GM21367 (cell line): ENCODE measurements around the gene DDHD1.

Experiments used
- ATAC-seq: cut with Tn5 transposase; IDR thresholded peaks from one replicate; pipeline ENCODE4 v1.9.1; 2021; ENCODE audit not compliant: unreplicated experiment

DDHD1 gene

DNA sequence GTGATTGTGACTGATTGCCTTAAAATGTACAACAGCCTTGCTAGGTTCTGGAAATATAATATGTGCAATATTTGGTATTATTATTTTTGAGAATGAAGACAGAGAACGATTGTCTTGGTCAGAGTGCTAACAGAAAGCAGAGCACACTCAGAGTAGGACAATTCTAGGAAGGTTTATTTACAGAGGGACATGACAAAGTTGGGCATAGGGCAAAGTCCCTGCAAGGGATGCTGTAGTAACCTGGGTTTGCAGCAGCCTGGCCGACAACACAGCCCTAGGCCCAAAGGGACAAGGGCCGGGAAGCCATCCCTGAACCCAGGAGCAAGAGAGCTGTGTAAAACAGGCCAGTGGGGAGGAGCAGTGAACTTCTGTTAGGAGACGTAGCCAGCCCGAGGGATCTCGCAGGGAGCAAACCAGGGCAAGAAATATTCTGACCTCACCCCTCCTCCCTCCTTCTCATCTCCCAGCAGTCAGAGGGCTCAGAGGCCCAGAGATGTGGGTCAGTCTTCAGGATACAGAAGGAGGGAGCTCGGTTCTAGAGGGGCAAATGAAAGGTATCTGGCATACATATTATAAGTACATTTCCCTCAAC is 151.2 kb downstream of the DDHD1 start:
- ATAC-seq: no peak

DNA sequence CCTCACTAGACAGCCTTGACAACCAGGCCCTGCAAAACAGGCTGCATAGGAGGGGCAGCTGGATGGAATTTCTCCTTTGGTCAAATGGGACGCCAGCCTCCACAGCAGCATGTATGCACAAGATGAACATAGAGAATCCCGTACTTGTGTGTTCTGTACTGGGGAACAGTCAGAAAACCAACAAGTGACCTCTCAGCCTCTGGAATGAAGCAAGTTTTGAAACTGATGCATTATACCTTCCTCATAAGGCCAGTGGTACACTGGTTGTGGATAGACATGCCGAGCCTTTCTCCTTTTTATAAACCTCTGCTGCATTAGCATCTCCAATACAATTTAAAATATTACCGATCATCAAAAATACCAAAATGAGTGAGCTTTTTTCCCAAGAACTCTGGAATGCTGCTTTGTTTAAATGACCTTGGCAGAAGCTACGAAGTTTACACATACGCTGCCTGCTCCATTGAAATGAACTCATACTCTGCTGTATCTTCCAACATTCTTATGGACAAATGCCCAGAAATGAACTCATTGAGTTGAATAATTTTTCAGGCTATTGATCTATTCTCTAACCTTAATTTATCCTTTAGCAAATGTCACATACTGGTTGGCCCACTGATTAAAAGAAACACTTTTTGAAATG is 154.6 kb downstream of the DDHD1 start:
- ATAC-seq: no peak

DNA sequence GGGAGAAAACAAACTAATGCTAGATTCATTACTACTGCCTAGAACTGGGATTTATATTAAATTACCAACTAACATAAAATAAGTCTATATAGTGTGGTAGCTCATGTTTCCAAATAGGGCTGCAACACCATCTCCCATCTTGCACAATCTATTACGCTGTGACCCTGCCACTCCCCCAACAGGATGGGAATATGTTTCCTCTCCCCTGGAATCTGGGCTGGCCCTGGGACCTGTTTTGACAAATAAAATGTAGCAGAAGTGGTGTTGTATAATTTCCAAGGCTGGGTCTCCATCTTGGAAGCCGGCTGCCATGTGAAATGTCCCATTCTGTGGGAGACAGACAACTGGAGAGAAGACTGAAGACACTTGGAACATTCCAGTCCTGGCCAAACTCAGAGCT is 156.6 kb downstream of the DDHD1 start:
- ATAC-seq: no peak

DNA sequence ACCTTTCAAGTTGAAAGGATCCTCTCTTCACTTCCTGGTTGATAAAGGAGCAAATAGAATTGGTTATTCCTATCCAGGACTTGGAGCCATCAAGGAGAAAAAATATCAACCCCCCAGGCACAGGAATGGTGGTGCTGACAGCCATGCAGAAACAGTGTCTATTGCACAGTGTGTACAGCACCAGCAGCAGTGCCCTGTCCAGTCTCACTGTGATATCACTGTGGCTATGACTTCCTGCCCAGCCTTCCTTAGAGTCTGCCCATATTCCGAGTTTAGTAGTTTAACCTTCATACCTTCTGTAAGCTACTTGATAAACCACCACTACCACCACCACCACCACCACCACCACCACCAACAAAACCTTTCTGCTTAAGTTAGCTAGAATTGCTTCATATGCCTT is 157.1 kb downstream of the DDHD1 start:
- no peak for ATAC-seq

DNA sequence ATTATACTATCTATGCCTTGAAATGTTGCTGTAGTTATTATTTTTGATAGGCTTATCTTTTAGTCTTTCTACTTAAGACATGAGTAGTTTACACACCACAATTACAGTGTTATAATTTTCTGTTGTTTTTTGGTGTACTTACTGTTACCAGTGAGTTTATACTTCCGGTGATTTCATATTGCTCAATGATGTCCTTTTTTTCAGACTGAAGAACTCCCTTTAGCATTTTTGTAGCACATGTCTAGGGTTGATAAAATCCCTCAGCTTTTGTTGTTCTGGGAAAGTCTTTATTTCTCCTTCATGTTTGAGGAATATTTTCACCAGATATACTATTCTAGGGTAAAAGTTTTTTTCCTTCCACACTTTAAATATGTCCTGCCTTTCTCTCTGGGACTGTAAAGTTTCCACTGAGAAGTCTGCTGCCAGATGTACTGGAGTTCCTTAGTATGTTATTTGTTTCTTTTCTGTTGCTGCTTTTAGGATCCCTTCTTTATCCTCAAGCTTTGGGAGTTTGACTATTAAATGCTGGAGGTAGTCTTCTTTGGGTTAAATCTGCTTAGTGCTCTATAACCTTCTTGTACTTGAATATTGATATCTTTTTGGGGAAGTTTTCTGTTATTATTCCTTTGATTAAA is 160.8 kb downstream of the DDHD1 start:
- no peak for ATAC-seq

DNA sequence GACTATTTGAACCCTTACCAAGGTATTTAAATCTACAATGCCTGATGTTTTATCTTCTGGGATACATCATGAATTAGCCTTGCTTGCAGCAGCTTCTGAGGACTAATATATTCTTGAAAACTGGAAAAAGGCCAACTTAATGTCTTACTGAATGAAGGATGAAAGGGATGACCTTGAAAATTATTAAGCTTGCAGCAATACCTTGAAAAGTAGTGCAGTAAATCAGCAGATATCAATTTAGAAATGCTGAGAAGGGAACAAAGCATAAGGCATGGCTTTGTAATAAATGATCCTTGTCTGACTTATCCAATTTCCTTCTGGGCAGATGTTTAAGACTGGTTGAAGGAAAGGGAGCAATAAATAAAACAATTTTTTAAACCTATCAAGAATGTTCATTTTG is 165.0 kb downstream of the DDHD1 start:
- no peak for ATAC-seq

DNA sequence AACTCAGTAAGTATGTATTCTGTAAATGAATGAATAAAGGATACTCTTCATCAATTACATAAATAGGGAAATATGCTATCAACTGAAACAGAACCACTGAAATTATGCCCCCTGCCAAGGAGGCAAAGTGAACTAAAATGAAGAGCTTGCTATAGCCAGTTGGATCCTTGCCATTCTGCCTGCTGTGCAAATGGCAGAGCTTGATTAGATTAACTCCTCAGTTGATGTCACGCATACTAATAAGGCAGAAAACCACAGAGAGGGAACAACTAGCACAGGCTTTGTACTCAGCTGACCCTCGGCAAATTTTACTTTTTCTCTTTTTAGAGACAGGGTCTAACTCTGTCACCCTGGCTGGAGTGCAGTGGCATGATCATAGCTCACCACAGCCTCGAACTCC is 165.6 kb downstream of the DDHD1 start:
- no peak for ATAC-seq

DNA sequence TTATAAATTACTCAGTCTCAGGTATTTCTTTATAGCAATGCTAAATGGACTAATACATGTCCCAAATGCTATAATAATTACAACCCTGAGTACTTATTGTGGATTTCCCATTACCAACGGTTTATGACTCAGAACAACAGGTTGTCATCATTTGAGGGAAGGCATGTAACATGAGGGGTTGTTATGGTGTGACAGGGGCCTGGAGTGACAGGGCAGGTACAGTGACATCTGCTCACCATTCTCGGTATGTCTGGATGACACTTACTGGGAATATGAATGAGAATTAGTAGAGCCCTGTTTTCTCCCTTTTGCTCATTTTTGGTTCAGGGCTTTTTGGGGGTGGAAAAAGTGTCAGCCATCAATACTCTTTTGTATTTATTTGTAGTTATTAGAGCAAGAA is 166.1 kb downstream of the DDHD1 start:
- no peak for ATAC-seq
